ENCODE results near the gene RYR3.

GRCh38 chr15:33699145-33699544, 388.4 kb downstream of the RYR3 start:
- TF ChIP-seq CTCF (IDR thresholded peaks at IDR 0.05) (no peak), POLR2A (IDR thresholded peaks at IDR 0.05) (no peak)
